ENCODE results near the gene FNDC3A.
A peak's percentile ranks its signal among the peaks of the same experiment; 100 is the strongest.

Gene FNDC3A, protein sequence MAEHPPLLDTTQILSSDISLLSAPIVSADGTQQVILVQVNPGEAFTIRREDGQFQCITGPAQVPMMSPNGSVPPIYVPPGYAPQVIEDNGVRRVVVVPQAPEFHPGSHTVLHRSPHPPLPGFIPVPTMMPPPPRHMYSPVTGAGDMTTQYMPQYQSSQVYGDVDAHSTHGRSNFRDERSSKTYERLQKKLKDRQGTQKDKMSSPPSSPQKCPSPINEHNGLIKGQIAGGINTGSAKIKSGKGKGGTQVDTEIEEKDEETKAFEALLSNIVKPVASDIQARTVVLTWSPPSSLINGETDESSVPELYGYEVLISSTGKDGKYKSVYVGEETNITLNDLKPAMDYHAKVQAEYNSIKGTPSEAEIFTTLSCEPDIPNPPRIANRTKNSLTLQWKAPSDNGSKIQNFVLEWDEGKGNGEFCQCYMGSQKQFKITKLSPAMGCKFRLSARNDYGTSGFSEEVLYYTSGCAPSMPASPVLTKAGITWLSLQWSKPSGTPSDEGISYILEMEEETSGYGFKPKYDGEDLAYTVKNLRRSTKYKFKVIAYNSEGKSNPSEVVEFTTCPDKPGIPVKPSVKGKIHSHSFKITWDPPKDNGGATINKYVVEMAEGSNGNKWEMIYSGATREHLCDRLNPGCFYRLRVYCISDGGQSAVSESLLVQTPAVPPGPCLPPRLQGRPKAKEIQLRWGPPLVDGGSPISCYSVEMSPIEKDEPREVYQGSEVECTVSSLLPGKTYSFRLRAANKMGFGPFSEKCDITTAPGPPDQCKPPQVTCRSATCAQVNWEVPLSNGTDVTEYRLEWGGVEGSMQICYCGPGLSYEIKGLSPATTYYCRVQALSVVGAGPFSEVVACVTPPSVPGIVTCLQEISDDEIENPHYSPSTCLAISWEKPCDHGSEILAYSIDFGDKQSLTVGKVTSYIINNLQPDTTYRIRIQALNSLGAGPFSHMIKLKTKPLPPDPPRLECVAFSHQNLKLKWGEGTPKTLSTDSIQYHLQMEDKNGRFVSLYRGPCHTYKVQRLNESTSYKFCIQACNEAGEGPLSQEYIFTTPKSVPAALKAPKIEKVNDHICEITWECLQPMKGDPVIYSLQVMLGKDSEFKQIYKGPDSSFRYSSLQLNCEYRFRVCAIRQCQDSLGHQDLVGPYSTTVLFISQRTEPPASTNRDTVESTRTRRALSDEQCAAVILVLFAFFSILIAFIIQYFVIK

DNA sequence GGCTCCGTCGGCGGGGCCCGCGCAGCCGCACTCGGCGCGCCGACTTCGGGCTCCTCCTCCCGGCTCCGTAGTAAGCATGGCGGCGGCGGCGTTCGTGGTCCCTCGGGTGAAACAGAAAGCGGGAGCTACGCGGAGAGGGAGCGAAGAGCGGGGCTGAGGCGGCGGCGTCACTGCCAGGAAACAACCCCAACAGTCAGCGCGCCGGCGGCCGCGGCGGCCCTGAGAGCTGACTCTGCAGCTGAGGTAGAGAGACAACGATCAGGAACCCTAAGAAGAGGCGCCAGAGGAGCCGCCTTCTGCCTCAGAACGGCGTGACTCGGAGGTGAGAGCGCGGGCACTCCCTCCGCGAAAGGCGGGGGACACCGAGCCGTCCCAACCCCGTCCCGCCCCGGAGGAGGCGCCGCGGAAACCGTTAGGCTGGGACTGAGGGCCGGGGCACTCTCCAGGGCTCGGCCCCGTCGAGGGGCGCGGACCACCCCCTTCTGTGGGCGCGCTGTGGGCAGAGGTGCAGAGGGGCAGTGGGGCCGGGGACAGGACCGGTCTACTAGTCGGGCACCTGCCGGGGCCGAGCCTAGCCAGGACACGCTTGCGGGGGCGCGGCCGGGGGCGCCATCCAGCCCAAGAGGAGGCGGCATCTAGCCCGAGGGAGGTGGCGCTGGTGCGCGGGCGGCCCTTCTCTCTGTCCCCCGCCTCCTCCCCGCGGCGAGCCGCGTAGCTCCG lies at the start of gene FNDC3A:
FNDC3A (plus strand) TSS at position 57 of the 720 bp plus-strand sequence. CDS start 30,279 bp downstream, outside the sequence.
- H3K4me1 ChIP-seq (ENCODE audit: control insufficient read depth in 5 of 5, insufficient read depth in 5 of 5, low read length in 5 of 5): peaks cover 0 to 27% (median 18%) of the 10 kb centered on the region in 5 donors

DNA sequence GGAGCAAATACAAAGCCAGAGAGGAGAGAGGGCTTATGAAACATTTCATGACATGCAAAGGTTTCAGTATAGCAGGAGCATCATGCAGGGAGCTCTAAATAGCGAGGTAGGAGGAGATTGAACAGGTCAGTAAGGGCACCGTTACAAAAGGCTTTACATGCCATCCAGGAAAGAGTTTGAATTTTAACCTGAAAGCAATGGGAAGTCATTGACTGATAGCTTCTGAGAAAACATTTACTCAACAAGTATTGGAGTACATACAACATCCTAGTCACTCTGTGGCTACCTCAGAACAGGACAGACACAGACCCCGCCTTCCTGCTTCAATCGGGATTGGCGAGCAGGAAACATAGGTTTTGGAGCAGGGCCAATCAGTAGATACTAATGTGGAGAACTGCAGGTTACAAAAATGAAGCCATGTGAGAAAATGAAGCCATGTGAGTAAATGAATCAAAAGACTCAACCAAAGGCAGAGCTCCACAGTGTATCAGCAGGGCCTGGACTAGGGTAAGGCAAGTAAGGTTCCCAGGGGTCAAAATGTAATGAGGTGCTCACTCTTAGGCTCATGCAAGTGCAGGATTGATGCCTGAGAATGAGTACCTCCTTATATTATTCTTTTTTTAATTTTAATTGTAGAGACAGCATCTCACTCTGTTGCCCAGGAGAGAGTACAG lies 46.8 kb upstream of the FNDC3A start:
- no peak overlapping the region for H3K4me3 ChIP-seq (ENCODE audit: low read depth in 1 of 5, low read length in 5 of 5)
- H3K9ac ChIP-seq (ENCODE audit: low read length in 5 of 5): no peak overlapping the region
- H3K27me3 ChIP-seq (ENCODE audit: control insufficient read depth in 5 of 5, insufficient read depth in 4 of 5, low read length in 5 of 5): no peaks in the 10 kb centered on the region
- no peaks in the 10 kb centered on the region for H3K36me3 ChIP-seq (ENCODE audit: control insufficient read depth in 5 of 5, insufficient read depth in 5 of 5, low read length in 5 of 5)
- no peaks in the 10 kb centered on the region for H3K4me1 ChIP-seq (ENCODE audit: control insufficient read depth in 5 of 5, insufficient read depth in 5 of 5, low read length in 5 of 5)
- H3K27ac ChIP-seq (ENCODE audit: low read depth, low read length): no peak overlapping the region
- H3K9me3 ChIP-seq (ENCODE audit: control insufficient read depth in 5 of 5, low read length in 5 of 5): peaks cover 0 to 3% (median 0%) of the 10 kb centered on the region in 5 donors

More for the DNA sequence above, at the start of gene FNDC3A:
- Histone ChIP-seq H3K36me3 (ENCODE audit: control insufficient read depth in 5 of 5, insufficient read depth in 5 of 5, low read length in 5 of 5) (no peaks in the 10 kb centered on the region), H3K27ac (ENCODE audit: low read depth, low read length) (peak within 1 kb of the TSS; percentile 96), H3K9me3 (ENCODE audit: control insufficient read depth in 5 of 5, low read length in 5 of 5) (peaks cover 0 to 8% (median 2%) of the 10 kb centered on the region in 5 donors), H3K4me3 (ENCODE audit: low read depth in 1 of 5, low read length in 5 of 5) (peak within 1 kb of the TSS; percentile 87 to 98 (median 93)), H3K9ac (ENCODE audit: low read length in 5 of 5) (peak within 1 kb of the TSS; percentile 94 to 98 (median 96)), H3K27me3 (ENCODE audit: control insufficient read depth in 5 of 5, insufficient read depth in 4 of 5, low read length in 5 of 5) (no peaks in the 10 kb centered on the region)

DNA sequence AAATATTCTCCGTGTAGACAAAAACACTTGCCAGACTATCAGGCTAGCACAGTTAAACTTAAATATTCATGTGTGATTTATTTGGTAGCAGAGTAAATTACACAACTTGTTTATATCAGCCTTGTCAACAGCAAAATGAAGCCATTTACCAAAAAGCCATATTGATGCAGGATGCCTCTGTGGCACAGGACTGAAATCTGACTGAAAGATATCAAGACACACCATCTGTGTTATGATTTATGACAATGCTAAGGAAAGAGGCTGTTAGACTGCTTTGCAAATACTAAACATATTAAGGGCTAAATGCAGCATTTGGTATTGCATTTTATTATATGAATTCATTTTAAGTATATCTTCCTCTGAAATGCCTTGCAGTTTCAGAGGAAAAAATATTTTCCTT lies 44.8 kb upstream of the FNDC3A start:
- Histone ChIP-seq H3K36me3 (ENCODE audit: control insufficient read depth in 5 of 5, insufficient read depth in 5 of 5, low read length in 5 of 5) (no peaks in the 10 kb centered on the region), H3K4me3 (ENCODE audit: low read depth in 1 of 5, low read length in 5 of 5) (no peak overlapping the region), H3K27me3 (ENCODE audit: control insufficient read depth in 5 of 5, insufficient read depth in 4 of 5, low read length in 5 of 5) (no peaks in the 10 kb centered on the region), H3K27ac (ENCODE audit: low read depth, low read length) (no peak overlapping the region), H3K9ac (ENCODE audit: low read length in 5 of 5) (no peak overlapping the region), H3K4me1 (ENCODE audit: control insufficient read depth in 5 of 5, insufficient read depth in 5 of 5, low read length in 5 of 5) (no peaks in the 10 kb centered on the region), H3K9me3 (ENCODE audit: control insufficient read depth in 5 of 5, low read length in 5 of 5) (peaks cover 0 to 8% (median 0%) of the 10 kb centered on the region in 5 donors)

DNA sequence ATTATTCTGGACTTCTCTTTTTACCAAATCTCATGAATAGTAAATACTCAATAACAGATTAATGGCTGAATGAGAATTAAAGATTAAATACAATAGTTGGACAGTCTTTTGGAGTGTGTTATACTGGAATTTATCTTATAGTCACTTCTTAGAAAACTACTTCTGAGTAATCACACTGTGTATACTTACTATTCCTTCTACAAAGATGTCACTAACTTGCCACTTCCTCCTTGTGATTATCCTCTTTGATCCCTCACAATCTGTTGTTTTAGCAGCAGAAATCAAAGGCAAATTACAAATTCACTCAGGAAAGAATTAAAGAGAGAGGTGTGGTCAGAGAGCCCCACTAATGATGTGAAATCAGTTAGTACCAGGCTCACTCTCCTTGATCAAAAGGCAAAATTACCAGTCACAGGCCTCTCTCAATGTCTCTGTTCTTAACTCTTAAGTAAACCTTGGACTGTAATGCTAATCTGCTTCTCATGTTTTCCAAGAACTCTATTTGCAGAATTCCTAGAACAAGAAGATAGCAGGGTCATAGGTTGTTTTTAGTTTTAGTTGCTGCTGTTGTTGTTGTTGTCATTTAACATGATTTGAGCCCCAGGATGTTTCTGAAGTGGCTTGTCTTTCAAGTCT lies 37.3 kb upstream of the FNDC3A start:
- no peak overlapping the region for H3K4me3 ChIP-seq (ENCODE audit: low read depth in 1 of 5, low read length in 5 of 5)
- no peaks in the 10 kb centered on the region for H3K36me3 ChIP-seq (ENCODE audit: control insufficient read depth in 5 of 5, insufficient read depth in 5 of 5, low read length in 5 of 5)
- H3K27ac ChIP-seq (ENCODE audit: low read depth, low read length): no peak overlapping the region
- H3K27me3 ChIP-seq (ENCODE audit: control insufficient read depth in 5 of 5, insufficient read depth in 4 of 5, low read length in 5 of 5): no peaks in the 10 kb centered on the region
- H3K9ac ChIP-seq (ENCODE audit: low read length in 5 of 5): no peak overlapping the region
- H3K4me1 ChIP-seq (ENCODE audit: control insufficient read depth in 5 of 5, insufficient read depth in 5 of 5, low read length in 5 of 5): no peaks in the 10 kb centered on the region
- H3K9me3 ChIP-seq (ENCODE audit: control insufficient read depth in 5 of 5, low read length in 5 of 5): peaks cover 0 to 7% (median 0%) of the 10 kb centered on the region in 5 donors

DNA sequence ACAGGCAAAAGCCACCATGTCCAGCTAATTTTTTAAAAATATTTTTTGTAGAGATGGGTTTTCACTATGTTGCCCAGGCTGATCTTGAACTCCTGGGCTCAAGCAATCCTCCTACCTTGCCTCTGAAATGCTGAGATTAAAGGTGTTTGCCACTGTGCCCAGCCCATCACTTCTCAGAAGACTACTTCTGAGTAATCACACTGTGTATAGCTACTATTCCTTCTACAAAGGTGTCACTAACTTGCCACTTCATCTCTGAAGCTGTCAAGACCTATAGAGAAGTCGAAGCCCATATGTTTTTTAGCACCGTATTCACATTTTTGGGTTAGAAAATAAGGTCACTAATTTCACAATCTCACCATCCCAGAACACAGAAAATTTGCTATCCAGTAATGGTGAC lies 36.0 kb upstream of the FNDC3A start:
- no peak overlapping the region for H3K9ac ChIP-seq (ENCODE audit: low read length in 5 of 5)
- no peaks in the 10 kb centered on the region for H3K4me1 ChIP-seq (ENCODE audit: control insufficient read depth in 5 of 5, insufficient read depth in 5 of 5, low read length in 5 of 5)
- no peaks in the 10 kb centered on the region for H3K36me3 ChIP-seq (ENCODE audit: control insufficient read depth in 5 of 5, insufficient read depth in 5 of 5, low read length in 5 of 5)
- no peak overlapping the region for H3K27ac ChIP-seq (ENCODE audit: low read depth, low read length)
- H3K27me3 ChIP-seq (ENCODE audit: control insufficient read depth in 5 of 5, insufficient read depth in 4 of 5, low read length in 5 of 5): no peaks in the 10 kb centered on the region
- H3K4me3 ChIP-seq (ENCODE audit: low read depth in 1 of 5, low read length in 5 of 5): no peak overlapping the region
- peaks cover 0 to 5% (median 0%) of the 10 kb centered on the region in 5 donors for H3K9me3 ChIP-seq (ENCODE audit: control insufficient read depth in 5 of 5, low read length in 5 of 5)

DNA sequence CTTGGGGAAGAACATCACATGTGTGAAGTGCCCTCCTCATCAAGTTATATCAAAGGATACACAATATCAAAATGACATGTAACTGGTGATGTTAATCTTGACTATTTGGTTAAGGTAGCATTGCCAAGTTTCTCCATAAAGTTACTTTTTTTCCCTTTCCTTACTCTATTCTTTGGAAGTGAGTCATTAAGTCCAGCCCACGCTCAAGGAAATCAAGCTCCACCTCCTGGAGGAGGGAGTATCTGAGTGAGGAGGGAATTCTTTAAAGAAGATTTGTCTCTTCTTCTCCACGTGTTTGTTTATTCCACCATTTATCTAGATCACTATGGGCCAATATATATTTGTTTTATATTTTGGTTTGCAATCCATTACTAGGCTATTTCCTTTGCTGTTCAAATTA lies 33.6 kb upstream of the FNDC3A start:
- H3K27me3 ChIP-seq (ENCODE audit: control insufficient read depth in 5 of 5, insufficient read depth in 4 of 5, low read length in 5 of 5): no peaks in the 10 kb centered on the region
- H3K9ac ChIP-seq (ENCODE audit: low read length in 5 of 5): no peak overlapping the region
- H3K4me1 ChIP-seq (ENCODE audit: control insufficient read depth in 5 of 5, insufficient read depth in 5 of 5, low read length in 5 of 5): no peaks in the 10 kb centered on the region
- H3K9me3 ChIP-seq (ENCODE audit: control insufficient read depth in 5 of 5, low read length in 5 of 5): no peaks in the 10 kb centered on the region
- no peak overlapping the region for H3K4me3 ChIP-seq (ENCODE audit: low read depth in 1 of 5, low read length in 5 of 5)
- no peaks in the 10 kb centered on the region for H3K36me3 ChIP-seq (ENCODE audit: control insufficient read depth in 5 of 5, insufficient read depth in 5 of 5, low read length in 5 of 5)
- no peak overlapping the region for H3K27ac ChIP-seq (ENCODE audit: low read depth, low read length)

DNA sequence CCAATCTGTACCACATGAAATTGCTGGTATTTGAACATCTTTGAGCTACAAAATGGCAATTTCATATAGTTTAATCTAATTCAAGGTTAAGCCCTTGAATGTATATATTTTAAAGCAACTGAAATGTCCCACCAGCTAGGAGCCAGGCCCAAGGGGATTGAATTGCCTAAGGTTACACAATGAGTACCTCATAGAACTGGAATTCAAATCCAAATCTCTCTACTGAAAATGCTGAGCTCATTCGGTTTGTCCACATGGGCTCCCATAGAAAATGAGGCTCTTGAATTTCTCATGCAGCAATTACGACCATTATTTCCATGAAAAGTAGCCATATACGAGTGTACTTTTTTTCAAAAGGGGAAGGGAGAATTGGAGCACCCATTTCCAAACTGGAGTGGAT lies 31.5 kb upstream of the FNDC3A start:
- Histone ChIP-seq H3K4me1 (ENCODE audit: control insufficient read depth in 5 of 5, insufficient read depth in 5 of 5, low read length in 5 of 5) (no peaks in the 10 kb centered on the region), H3K4me3 (ENCODE audit: low read depth in 1 of 5, low read length in 5 of 5) (no peak overlapping the region), H3K9me3 (ENCODE audit: control insufficient read depth in 5 of 5, low read length in 5 of 5) (no peaks in the 10 kb centered on the region), H3K27me3 (ENCODE audit: control insufficient read depth in 5 of 5, insufficient read depth in 4 of 5, low read length in 5 of 5) (no peaks in the 10 kb centered on the region), H3K36me3 (ENCODE audit: control insufficient read depth in 5 of 5, insufficient read depth in 5 of 5, low read length in 5 of 5) (no peaks in the 10 kb centered on the region), H3K27ac (ENCODE audit: low read depth, low read length) (no peak overlapping the region), H3K9ac (ENCODE audit: low read length in 5 of 5) (no peak overlapping the region)

DNA sequence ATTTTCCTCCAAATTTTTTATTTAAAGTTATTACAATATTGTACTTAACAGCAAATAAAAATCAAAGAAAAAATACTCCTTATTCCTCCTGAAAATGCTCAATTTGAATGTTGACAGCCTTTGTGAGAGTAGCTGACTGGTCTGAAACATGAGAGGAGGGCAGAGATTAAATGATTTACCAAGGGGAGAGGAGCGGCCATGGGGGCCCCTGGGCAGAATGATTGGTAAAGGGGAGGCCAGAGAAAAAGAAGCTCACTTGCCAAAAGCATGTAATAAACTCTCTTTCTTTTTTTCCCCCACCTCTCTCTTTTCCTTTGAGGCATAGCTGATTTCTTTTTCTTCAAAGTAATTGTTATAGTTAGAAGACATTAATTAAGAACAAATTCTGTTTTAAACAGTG lies 30.1 kb upstream of the FNDC3A start:
- no peaks in the 10 kb centered on the region for H3K36me3 ChIP-seq (ENCODE audit: control insufficient read depth in 5 of 5, insufficient read depth in 5 of 5, low read length in 5 of 5)

DNA sequence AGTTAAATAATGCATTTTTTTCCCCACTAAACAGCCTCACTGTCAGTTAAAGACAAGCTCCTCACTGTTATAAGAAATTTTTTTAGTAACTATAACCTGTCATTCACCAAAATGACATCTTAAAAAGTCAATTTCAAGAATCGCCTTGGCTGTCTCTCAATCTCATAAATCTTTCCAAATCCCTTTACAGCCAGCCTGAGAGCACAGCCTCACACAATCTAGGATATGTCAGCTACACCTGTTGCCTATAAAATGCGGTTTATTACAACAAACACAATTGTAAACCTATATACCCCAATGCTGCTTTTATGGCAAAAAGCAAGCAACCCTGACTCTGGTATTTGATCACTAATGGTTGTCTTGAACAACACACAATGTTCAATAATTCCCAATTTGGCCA lies 29.5 kb upstream of the FNDC3A start:
- Histone ChIP-seq H3K36me3 (ENCODE audit: control insufficient read depth in 5 of 5, insufficient read depth in 5 of 5, low read length in 5 of 5) (no peaks in the 10 kb centered on the region), H3K4me3 (ENCODE audit: low read depth in 1 of 5, low read length in 5 of 5) (no peak overlapping the region), H3K4me1 (ENCODE audit: control insufficient read depth in 5 of 5, insufficient read depth in 5 of 5, low read length in 5 of 5) (no peaks in the 10 kb centered on the region), H3K27ac (ENCODE audit: low read depth, low read length) (no peak overlapping the region), H3K9ac (ENCODE audit: low read length in 5 of 5) (no peak overlapping the region), H3K9me3 (ENCODE audit: control insufficient read depth in 5 of 5, low read length in 5 of 5) (no peaks in the 10 kb centered on the region), H3K27me3 (ENCODE audit: control insufficient read depth in 5 of 5, insufficient read depth in 4 of 5, low read length in 5 of 5) (no peaks in the 10 kb centered on the region)

More for the DNA sequence above, 30.1 kb upstream of the FNDC3A start:
- Histone ChIP-seq H3K27me3 (ENCODE audit: control insufficient read depth in 5 of 5, insufficient read depth in 4 of 5, low read length in 5 of 5) (no peaks in the 10 kb centered on the region), H3K4me3 (ENCODE audit: low read depth in 1 of 5, low read length in 5 of 5) (no peak overlapping the region), H3K4me1 (ENCODE audit: control insufficient read depth in 5 of 5, insufficient read depth in 5 of 5, low read length in 5 of 5) (no peaks in the 10 kb centered on the region), H3K9ac (ENCODE audit: low read length in 5 of 5) (no peak overlapping the region), H3K27ac (ENCODE audit: low read depth, low read length) (no peak overlapping the region), H3K9me3 (ENCODE audit: control insufficient read depth in 5 of 5, low read length in 5 of 5) (no peaks in the 10 kb centered on the region)

All from subcutaneous abdominal adipose tissue (tissue), 5 donors.